ENCODE data around the gene CWH43.
"Not testable (repeated sequence)": the region's sequence is repeated elsewhere in the genome, so short reads cannot be mapped to it uniquely, and the experiment has no call there.

Gene CWH43

GRCh38 chr4:48979914-48980579 lies 6.0 kb upstream of the CWH43 start:
- no peak for DNase-seq

GRCh38 chr4:48984005-48984404 lies 2.1 kb upstream of the CWH43 start:
- not testable (repeated sequence) for DNase-seq

GRCh38 chr4:48985602-48985975 lies 486 bp upstream of the CWH43 start:
- no peak for DNase-seq

GRCh38 chr4:48986654-48987164 lies 634 bp downstream of the CWH43 start:
- DNase-seq: no peak

- DNase-seq: no peak
These were observed 3.6 kb downstream of the CWH43 start for GRCh38 chr4:48989461-48990203.

GRCh38 chr4:48991357-48991756 lies 5.3 kb downstream of the CWH43 start:
- DNase-seq: no peak

GRCh38 chr4:48997962-48998361 lies 11.9 kb downstream of the CWH43 start:
- DNase-seq: no peak

- DNase-seq: no peak
These were observed 12.4 kb downstream of the CWH43 start for GRCh38 chr4:48998440-48998839.

- DNase-seq: peak; percentile 61
These were observed 14.7 kb downstream of the CWH43 start for GRCh38 chr4:49000806-49001205.

GRCh38 chr4:49002931-49003330 lies 16.9 kb downstream of the CWH43 start:
- no peak for DNase-seq

- DNase-seq: no peak
These were observed 32.7 kb downstream of the CWH43 start for GRCh38 chr4:49018718-49019295.

GRCh38 chr4:49032440-49033161 lies 46.5 kb downstream of the CWH43 start:
- peak; percentile 10 for DNase-seq

GRCh38 chr4:49036528-49036927 lies 50.5 kb downstream of the CWH43 start:
- no peak for DNase-seq

GRCh38 chr4:49044270-49044669 lies 58.2 kb downstream of the CWH43 start:
- peak; percentile 70 for DNase-seq

GRCh38 chr4:49058306-49058705 lies 72.2 kb downstream of the CWH43 start:
- DNase-seq: no peak

GRCh38 chr4:49063670-49064069 lies 77.6 kb downstream of the CWH43 start:
- no peak for DNase-seq

GRCh38 chr4:49072196-49072595 lies 86.1 kb downstream of the CWH43 start:
- DNase-seq: not testable (repeated sequence)

GRCh38 chr4:49091883-49092282 lies 105.8 kb downstream of the CWH43 start:
- not testable (repeated sequence) for DNase-seq

GRCh38 chr4:49092608-49093135 lies 106.6 kb downstream of the CWH43 start:
- not testable (repeated sequence) for DNase-seq

- DNase-seq: not testable (repeated sequence)
These were observed 110.1 kb downstream of the CWH43 start for GRCh38 chr4:49096215-49096614.

- not testable (repeated sequence) for DNase-seq
These were observed 110.6 kb downstream of the CWH43 start for GRCh38 chr4:49096627-49097026.

GRCh38 chr4:49097071-49097470 lies 111.0 kb downstream of the CWH43 start:
- DNase-seq: not testable (repeated sequence)

GRCh38 chr4:49097505-49097904 lies 111.4 kb downstream of the CWH43 start:
- not testable (repeated sequence) for DNase-seq

Measured in COR-L47 (cell line).